ENCODE measurements around the gene MYPOP.

The MYPOP gene, protein sequence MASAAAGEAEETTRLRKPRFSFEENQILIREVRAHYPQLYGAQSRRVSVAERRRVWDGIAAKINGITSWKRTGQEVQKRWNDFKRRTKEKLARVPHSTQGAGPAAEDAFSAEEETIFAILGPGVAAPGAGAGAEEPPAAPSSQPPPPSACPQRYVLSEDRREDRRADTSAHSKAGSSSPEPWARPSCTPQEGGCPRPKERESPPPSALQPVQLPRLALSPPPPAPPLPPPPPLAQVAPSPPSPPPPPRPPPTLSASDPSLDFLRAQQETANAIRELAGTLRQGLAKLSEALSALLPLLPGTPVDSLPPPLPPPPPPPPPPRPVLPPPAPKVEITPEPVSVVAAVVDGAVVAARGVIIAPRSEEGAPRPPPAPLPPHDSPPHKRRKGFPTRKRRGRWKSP

DNA sequence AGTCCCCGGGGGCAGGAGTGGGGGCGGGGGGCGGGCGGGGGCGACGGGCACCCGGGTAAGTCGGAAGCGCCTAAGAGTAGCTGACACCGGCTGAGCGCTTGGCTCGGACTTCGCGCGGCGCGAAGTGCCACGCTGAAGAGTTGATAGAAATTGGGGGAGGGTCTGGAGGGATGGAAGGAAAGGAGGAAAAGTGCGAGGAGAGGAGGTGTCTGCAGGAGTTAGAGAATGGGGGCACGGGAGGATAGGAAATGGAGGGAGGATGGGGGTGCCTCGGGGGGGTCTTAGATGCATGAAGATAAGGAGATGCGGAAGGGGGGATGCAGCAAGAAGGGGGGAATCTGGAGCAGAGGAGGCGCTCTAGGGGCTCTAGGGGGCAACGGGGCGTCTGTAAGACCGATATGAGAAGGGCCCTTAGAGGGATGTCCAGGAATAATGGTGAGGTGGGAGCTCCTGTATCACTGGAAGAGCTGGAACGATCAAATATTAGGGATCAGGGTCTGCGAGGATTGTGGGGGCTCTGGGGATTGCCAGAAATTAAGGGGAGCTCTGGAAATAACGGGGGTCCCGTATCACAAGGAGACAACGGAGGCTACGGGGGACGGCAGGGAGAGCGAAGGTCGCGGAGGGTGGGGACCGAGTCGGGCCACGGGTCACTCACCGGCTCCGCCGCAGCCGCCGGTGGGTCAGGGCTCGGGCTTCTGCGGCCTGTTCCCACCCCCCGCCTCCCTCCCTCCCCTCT, at the start of gene MYPOP:
Gene MYPOP (minus strand): TSS at position 702 of the 739 bp plus-strand sequence. CDS start 840 bp downstream, outside the sequence.
- DNase-seq: peak; percentile 16

DNA sequence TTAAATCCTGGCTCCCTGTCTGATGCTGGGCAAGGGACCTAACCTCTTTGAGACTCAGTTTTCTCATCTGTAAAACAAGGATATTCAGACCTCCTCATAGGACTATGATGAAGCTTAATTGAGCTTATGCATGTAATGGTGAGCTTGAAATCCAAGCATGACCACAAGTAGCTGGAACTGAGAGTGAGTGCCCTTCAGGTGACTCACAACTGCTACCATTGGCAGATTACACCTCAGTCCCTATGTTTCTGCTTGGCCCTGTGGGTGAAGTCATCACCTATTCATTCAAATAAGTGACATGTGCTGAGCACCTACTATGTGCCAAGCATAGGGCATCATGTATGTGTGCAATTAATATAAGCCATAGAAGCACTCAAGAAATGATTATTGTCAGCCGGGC, 45.5 kb upstream of the MYPOP start:
- no peak for DNase-seq

DNA sequence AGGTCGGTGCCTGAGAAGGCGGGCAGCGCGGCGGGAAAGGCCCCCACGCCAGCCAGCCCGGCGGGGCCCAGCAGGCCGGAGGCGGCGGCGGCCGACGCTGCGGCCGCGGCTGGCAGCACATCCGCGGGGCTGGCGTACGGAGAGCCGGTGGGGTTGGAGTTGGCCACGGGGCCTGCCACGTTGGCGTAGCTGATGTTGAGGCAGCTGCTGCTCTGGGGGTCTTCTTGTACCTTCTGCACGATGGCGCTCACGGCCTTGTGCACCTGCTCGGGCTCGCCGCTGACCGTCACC, 38.0 kb upstream of the MYPOP start:
- DNase-seq: no peak

DNA sequence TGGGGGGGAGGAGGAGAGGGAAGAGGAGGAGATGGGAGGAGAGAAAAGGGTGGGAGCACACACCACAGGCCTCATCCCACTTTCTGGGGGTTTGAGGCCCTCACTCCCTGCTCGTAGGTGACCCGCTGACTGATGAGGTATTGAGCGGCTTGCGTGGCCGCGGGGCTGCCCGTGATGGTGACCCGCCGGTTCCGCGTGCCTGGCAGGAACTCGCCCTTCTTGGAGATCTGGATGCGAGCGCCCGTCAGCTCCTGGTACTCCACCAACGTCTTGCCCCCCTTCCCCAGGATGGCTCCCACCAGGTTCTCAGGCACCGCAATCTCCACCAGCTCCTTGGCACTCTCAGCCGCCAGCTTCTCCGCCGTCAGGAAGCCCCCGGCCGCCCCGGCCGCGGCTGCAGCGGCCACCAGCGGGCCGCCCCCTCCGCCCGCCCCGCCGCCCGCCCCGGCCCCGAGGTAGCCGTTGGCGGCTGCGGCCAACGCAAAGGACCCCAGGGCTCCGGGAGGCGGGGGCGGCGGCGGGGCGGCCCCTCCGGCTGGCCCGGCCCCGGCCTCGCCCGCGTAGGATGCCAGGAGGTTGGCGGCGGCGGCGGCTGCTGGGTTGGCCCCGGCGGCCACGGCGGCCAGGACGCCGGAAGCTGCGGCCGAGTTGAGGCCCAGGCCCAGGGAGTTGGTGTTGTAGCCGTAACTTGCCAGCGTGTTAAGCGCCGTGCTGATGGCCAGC, 37.5 kb upstream of the MYPOP start:
- no peak for DNase-seq

DNA sequence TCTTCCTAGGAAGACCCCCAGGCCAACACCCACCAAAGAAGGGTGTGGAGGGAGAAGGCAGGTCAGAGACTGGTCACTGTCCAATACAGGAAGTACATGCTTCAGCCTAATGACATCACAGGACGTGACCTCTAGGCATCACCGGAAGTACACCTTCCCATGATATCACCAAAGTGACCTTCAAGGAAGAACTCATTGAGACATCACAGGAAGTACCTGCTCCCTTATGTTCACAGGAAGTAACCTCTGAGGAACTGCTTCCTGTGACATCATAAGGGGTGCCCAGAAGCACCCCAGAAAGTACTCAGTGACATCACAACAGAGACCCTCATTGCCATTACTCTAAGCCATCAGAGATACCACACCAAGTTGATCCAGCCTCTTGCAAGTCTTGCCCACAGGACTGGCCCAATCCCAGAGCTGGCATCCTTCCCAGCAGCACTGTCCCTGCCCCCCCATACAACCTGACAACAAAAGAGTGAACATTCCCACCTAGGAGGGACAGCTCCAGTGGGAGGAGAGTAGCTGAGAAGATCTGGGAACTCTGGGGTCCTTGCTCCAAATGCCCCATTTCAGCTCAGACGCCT, 36.4 kb upstream of the MYPOP start:
- DNase-seq: no peak

DNA sequence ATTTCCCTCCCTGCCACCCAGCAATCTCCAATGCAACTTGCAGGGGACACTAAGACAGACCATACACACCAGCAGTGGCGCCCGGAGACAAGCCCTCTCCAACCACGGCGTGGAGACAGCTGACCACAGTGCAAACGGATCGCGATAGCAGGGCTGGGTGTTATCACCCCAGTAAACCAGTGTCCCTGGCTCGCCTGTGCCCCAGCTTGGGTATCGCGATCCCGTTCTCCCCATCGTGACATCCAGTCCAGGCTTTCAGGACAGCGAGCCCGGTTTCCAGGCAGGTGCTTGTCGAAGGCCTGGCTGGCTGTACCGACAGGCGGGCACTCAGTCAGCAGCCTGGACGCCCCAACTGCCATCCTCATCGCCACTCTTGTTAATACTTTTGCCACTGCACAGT, 32.9 kb upstream of the MYPOP start:
- no peak for DNase-seq

DNA sequence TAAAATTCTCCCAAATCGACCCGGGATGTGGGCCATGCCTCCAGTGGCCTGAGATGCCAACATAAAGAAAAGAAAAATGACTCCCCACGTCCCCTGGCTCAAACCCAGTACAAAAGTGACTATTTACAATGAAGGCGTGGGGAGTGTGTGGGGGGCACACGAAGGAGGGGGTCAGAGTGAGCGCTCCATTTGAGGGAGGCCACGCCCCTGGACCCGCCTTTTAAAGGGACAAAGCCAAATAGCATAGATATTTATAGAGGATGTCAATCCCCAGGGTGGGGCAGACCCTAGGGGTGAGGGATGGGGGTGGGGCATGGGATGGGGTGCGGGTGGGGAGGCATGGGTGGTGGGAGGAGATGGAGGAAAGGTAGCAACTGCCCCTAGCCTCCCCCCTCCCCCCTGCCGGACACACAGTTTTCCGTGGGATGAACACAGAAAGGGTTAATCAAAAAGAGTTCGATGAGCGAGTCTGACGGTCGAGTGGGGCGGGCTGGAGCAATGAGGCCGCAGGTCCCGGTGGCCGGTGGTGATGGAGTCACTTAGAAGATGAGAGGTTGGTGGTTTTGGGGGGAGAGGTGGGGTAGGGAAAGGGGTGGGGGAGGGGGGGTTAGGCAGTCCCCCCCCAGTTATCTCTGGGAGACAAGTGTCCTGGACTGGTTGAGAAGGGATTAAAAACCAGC, 32.3 kb upstream of the MYPOP start:
- DNase-seq: no peak

DNA sequence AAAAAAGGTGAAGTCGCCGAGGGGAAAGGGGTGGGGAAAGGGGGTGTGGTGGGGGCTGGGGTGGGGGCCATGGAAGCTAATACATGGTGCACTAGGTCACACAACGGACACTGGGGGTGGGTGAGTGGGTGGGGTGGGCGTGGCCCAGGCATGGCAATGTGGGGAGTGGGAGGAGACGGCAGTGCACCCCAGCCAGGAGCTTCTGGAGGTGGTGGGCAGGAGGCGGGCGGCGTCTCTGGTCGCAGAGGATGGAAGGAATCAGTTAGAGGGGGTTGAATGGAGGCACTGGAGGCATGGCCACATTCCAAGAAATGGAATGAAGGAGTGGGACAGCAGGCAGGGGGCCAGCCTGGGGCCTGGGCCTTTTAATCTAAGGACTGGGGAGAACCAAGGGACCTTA, 31.3 kb upstream of the MYPOP start:
- DNase-seq: no peak

DNA sequence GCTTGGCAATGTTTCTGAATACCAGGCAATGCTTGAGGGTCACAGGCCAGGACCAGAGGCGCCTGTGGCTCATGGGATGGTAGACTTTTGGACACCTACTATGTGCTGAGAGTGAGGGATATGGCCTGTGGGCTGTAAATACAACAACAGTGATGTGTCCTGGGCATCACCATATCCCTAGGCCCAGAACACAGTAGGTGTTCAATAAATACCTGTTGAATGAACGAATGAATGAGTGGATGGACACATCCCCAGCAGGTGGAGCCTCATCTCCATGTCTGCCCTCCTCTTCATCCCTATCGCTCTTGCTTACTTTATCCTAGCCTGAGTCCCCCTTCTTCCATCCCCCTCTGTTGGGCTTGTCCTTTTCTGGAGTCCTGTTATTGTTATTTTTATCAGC, 28.6 kb upstream of the MYPOP start:
- no peak for DNase-seq

DNA sequence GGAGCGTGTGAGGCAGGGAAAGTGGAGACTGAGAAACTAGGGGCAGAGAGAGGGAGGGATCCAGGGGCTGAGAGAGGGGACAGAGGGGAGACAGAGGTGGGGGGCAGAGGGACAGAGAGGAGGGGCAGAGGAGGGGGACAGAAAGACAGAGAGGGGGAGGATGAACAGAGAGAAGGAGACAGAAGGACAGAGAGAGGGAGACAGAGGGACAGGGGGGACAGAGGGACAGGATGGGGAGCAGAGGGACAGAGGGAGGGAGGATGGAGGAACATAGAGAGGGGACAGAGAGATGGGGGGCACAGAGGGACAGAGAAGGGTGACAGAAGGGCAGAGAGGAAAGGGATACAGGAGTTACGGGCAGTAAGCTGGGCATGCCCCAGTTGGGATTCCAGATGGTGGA, 26.8 kb upstream of the MYPOP start:
- no peak for DNase-seq

DNA sequence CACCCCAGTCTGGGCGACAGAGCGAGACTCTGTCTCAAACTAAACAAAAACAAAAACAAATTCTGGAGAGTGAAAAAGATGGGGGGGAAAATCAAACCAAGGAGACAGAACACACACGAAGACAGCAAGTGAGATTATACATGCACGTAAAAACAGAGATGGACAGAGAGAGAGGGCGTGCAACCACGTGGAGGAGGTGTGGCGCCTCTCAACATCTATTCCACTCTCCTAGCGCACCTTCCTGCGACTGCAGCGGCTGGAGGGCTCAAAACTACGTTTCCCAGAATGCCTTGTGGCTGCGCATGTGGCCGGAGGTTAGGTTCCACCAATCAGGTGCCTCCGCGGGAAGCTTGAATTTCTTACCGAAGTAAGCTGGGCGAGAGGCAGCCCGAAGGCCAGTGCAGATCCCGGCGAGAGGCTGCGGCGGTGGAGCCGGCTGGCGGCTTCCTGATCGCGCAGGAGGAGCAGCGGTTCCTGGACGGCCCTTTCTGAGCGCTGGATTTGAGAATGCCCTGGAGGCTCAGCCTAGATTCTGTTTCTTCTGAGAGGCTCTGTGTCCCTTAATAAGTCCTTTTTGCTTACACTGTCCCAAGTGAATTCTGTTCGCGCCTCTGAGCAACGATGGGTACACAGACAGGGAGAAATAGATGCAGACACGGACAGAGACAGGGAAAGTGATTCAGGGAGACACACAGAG, 25.3 kb upstream of the MYPOP start:
- peak; percentile 88 for DNase-seq

DNA sequence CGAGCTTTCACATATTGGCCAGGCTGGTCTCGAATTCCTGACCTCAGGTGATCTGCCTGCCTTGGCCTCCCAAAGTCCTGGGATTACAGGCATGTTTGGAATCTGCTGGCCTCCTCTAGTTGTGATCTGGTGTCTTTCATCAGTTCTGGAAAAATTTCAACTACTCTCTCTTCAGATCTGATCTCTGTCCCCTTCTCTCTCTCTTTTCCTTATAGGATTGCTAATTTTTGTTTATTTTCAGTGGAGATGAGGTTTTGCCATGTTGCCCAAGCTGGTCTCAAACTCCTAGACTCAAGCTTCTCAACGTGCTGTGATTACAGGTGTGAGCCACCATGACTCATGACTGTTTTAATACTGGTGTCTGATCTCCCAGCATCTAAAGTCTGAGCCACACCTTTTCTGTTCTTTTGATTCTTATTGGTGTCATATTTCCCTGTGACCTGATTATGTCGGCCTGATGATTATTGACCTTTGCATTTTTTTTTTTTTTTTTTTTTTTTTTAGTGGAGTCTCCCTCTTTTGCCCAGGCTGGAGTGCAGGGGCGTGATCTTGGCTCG, 22.6 kb upstream of the MYPOP start:
- no peak for DNase-seq

DNA sequence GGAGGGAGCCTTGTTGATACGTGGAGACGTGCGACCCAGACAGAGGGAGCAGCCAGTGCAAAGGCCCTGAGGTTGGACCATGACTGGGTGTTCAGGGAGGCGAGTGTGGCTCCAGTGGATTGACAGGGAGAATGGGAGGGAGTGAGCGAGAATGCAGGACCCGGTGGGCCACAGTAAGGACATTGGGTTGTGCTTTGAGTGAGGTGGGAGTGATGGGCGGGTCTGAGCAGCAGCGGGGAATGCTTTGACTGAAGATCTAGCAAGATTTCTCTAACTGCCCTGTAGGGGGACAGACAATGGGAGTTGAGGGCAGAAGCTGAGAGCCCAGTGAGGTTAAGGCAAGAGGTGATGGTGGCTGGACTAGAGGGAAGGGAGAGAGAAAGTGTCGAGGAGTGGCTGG, 19.9 kb upstream of the MYPOP start:
- DNase-seq: no peak

DNA sequence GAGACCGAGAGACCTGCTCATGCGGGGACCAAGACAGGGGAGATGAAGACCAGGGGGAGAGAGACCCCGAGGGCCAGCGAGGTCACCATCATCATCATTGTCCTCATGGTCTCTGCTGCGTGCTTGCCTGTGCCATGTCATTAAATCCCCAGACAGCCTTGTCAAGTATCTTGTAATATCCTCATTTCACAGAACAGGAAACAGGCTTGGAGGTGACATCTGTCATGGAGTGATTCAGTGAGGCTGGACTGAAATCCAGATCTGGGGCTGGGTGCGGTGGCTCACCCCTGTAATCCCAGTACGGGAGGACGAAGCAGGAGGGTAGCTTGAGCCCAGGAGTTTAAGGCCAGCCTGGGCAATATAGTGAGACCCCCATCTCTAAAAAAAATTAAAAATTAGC, 18.0 kb upstream of the MYPOP start:
- DNase-seq: no peak

DNA sequence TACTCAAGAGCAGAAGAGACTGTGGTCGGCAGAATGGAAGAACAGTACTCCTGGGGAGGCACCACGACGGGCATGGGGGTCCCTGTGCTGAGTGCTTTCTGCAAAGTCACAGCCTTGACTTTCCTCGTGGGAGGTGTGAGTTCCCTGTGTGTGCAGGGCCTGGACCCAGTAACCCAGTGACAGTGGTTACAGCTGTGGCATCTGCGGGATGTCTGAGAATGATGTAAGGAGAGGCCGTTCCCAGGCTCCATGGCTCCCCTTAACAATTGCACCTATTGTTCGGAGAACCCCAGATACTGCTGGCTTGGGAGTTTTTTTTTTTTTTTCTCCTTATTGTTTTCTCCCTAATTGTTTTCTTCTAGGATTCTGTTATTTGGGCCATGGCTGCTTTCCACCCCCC, 17.3 kb upstream of the MYPOP start:
- no peak for DNase-seq

DNA sequence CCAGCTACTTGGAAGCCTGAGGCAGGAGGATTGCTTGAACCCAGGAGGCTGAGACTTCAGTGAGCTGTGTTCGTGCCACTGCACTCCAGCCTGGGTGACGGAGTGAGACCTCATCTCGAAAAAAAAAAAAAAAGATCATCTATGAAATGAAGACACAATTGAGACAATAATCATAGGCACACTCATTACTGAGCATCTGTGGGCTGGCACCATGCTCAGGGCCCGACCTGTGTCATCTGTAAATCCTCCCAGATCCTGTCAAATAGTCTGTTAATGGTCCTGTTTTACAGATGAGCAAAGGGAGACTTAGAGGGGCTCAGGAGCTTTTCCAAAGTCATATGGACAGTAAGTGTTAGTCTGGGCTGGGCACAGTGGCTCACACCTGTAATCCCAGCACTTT, 16.3 kb upstream of the MYPOP start:
- DNase-seq: no peak

DNA sequence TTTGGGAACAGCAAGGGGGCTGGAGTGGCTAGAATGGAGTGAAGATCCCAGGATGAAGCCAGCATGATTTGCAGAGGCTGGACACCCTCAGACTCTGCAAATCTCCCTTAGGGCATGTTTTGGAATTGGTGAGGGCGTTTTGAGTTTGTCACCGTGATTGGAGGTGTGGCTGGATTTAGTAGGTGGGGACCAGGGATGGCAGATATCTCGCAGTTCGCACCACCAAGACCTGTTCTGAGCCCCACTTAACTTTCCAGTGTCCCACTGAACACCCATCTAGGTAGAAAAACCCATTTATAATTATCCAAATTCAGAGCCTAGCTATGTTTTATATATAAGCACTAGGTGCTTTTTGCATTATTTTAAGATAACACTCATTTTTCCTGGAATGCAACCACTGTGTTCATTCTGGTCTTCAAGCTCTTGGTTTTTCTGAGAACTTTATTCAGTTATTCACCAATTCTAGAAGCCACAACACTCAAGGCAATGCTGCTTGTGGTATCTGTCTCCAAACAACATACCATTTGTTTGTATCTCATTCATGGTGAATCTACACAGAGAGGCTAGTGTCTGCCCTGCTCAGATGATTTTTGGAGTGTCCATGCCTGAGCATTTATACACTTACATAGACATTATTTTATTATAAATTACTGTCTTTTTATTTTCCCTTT, 15.1 kb upstream of the MYPOP start:
- no peak for DNase-seq

DNA sequence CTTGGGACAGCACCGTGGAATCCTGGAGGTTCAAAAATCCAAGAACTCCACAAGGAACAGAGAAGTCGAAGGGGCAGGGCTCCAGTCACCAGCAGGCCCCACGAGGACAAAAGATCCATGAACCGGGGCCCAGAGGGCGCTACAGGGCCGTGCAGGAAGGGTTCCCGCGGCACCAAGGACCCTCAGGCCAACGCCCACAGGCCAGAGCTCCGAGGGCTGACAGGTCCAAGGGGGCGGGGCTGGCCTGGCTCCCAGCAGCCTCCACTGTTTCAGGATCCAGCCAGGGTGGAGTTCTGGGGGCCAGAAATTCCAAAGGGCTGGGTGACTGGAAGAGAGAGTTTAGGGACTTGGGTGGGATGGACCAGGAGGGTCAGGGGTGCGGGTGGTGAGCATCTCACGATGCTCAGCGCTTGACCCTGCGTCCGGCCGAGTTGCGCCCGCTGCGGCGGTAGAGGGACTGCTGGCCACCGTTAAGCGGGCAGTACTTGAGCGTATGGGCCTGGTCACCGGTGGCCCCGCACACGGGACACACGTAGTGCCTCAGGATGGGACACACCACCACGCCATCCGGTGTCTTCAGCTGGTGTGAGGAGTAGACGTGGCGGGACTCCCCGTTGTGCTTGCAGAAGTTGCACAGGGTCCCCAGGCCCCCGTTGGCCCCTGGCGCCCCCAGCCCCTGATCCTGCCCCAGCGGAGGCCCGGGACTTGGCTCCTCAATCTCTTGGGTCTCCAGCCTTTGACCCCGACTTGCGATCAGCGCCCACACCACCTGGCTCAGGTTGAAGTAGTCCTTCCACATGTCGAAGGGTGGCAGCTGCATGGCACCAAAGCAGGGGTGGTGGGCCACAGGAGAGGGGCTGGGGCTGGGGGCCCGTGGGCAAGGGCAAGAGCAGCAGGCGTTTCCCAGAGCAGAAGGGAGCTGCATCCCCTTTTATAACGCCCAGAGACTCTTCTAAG, 11.7 kb upstream of the MYPOP start, which contains the start of gene NANOS2:
Gene NANOS2 (minus strand): TSS at position 905 of the 957 bp plus-strand sequence. CDS start 85 bp downstream, at position 820.
- no peak for DNase-seq

DNA sequence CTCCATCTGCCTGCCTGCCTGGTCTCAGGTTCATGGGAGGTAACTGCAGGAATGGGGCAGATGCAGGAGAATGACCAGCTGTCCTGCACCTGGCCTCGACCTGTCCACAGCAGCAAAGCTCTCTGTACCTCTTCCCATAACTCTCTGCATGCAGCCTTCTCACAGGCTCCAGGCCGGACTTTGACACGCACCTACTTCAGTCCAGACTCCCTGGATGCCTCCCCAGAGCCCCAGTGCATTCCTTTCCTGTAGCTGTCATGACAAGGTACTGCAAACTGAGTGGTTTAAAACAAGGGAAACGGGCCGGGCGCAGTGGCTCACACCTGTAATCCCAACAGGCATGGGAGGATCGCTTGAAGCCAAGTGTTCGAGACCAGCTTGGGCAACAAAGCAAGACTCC, 8.9 kb upstream of the MYPOP start:
- no peak for DNase-seq

DNA sequence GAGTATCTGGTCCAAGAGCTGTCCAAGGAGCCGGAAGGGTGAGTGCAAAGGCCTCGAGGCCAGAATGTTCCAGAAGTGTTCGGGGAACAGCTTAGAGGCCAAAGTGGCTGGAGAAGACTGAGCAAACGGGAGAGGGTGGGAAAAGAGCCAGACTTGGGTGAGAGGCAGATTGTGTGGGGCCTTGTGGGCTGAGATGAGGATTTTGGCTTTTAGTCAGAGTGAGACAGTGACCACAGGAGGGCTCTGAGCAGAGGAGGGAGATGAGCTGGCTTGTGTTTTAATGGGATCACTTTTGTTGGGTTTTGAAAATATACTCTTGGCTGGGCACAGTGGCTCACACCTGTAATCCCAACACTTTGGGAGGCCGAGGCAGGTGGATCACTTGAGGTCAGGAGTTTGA, 6.5 kb upstream of the MYPOP start:
- DNase-seq: no peak
